Mucosa of stomach (tissue), 1 donor: ENCODE results near the gene VMP1.
"Not testable (repeated sequence)": the region's sequence is repeated elsewhere in the genome, so short reads cannot be mapped to it uniquely, and the experiment has no call there.

Source experiments
- H3K27me3 ChIP-seq: one replicate; pipeline ENCODE4 v1.7.0; 2013; ENCODE audit warnings: mild to moderate bottlenecking, low read length; ENCODE audit not compliant: control insufficient read depth, insufficient read depth
- H3K36me3 ChIP-seq: one replicate; pipeline ENCODE4 v1.7.0; 2013; ENCODE audit warnings: low read length; ENCODE audit not compliant: control insufficient read depth, insufficient read depth
- H3K4me1 ChIP-seq: one replicate; pipeline ENCODE4 v1.7.0; 2013; ENCODE audit warnings: mild to moderate bottlenecking, low read length; ENCODE audit not compliant: control insufficient read depth, insufficient read depth
- H3K4me3 ChIP-seq: one replicate; pipeline ENCODE4 v1.7.0; 2013; ENCODE audit warnings: low read length
- H3K9ac ChIP-seq: one replicate; pipeline ENCODE4 v1.7.0; 2013; ENCODE audit warnings: mild to moderate bottlenecking, low read length, moderate library complexity
- H3K9me3 ChIP-seq: one replicate; pipeline ENCODE4 v1.7.0; 2013; ENCODE audit warnings: mild to moderate bottlenecking, low read length, moderate library complexity; ENCODE audit not compliant: control insufficient read depth
- donor health status: Pancreatic carcinoma.

VMP1 gene

GRCh38 chr17:59828478-59828760, 121.0 kb downstream of the VMP1 start:
- Histone ChIP-seq H3K9me3 (no peaks in the 10 kb centered on the region), H3K4me1 (peaks cover 56% of the 10 kb centered on the region), H3K4me3 (no peak overlapping the region), H3K9ac (peak overlapping the region; percentile 56), H3K27me3 (no peaks in the 10 kb centered on the region), H3K36me3 (no peaks in the 10 kb centered on the region)

- not testable (repeated sequence) for H3K9me3 ChIP-seq, H3K36me3 ChIP-seq, H3K27me3 ChIP-seq
- peak overlapping the region; percentile 56 for H3K9ac ChIP-seq
- H3K4me1 ChIP-seq = peaks cover 56% of the 10 kb centered on the region
- H3K4me3 ChIP-seq = peak overlapping the region; percentile 3
Measured at GRCh38 chr17:59828819-59829216, 121.4 kb downstream of the VMP1 start.

- no peaks in the 10 kb centered on the region for H3K9me3 ChIP-seq
- H3K9ac ChIP-seq = peak overlapping the region; percentile 56
- peak overlapping the region; percentile 3 for H3K4me3 ChIP-seq
- H3K36me3 ChIP-seq = no peaks in the 10 kb centered on the region
- H3K27me3 ChIP-seq = no peaks in the 10 kb centered on the region
- peaks cover 56% of the 10 kb centered on the region for H3K4me1 ChIP-seq
Measured at GRCh38 chr17:59829217-59830006, 122.0 kb downstream of the VMP1 start.

GRCh38 chr17:59830007-59830630, 122.7 kb downstream of the VMP1 start:
- H3K36me3 ChIP-seq = no peaks in the 10 kb centered on the region
- no peaks in the 10 kb centered on the region for H3K27me3 ChIP-seq
- H3K4me1 ChIP-seq = peaks cover 56% of the 10 kb centered on the region
- no peaks in the 10 kb centered on the region for H3K9me3 ChIP-seq
- H3K4me3 ChIP-seq = no peak overlapping the region
- peak overlapping the region; percentile 56 for H3K9ac ChIP-seq

- peaks cover 49% of the 10 kb centered on the region for H3K4me1 ChIP-seq
- no peaks in the 10 kb centered on the region for H3K36me3 ChIP-seq
- no peaks in the 10 kb centered on the region for H3K27me3 ChIP-seq
- no peaks in the 10 kb centered on the region for H3K9me3 ChIP-seq
- no peak overlapping the region for H3K4me3 ChIP-seq
- peak overlapping the region; percentile 40 for H3K9ac ChIP-seq
Measured at GRCh38 chr17:59830846-59831486, 123.5 kb downstream of the VMP1 start.

GRCh38 chr17:59832883-59833379, 125.5 kb downstream of the VMP1 start:
- no peak overlapping the region for H3K4me3 ChIP-seq
- H3K36me3 ChIP-seq = no peaks in the 10 kb centered on the region
- H3K9me3 ChIP-seq = no peaks in the 10 kb centered on the region
- no peaks in the 10 kb centered on the region for H3K27me3 ChIP-seq
- H3K9ac ChIP-seq = no peak overlapping the region
- H3K4me1 ChIP-seq = peaks cover 40% of the 10 kb centered on the region

GRCh38 chr17:59837308-59838051, 130.0 kb downstream of the VMP1 start:
- H3K4me3 ChIP-seq = peak overlapping the region; percentile 97

GRCh38 chr17:59838052-59838916, 130.8 kb downstream of the VMP1 start:
- peaks cover 10% of the 10 kb centered on the region for H3K4me1 ChIP-seq
- H3K36me3 ChIP-seq = peaks cover 29% of the 10 kb centered on the region
- H3K9ac ChIP-seq = peak overlapping the region; percentile 99
- no peaks in the 10 kb centered on the region for H3K9me3 ChIP-seq
- peak overlapping the region; percentile 97 for H3K4me3 ChIP-seq
- no peaks in the 10 kb centered on the region for H3K27me3 ChIP-seq

More at GRCh38 chr17:59837308-59838051, 130.0 kb downstream of the VMP1 start:
- H3K9ac ChIP-seq = peak overlapping the region; percentile 99
- peaks cover 29% of the 10 kb centered on the region for H3K36me3 ChIP-seq
- H3K4me1 ChIP-seq = peaks cover 10% of the 10 kb centered on the region
- H3K9me3 ChIP-seq = no peaks in the 10 kb centered on the region
- H3K27me3 ChIP-seq = no peaks in the 10 kb centered on the region

DNA sequence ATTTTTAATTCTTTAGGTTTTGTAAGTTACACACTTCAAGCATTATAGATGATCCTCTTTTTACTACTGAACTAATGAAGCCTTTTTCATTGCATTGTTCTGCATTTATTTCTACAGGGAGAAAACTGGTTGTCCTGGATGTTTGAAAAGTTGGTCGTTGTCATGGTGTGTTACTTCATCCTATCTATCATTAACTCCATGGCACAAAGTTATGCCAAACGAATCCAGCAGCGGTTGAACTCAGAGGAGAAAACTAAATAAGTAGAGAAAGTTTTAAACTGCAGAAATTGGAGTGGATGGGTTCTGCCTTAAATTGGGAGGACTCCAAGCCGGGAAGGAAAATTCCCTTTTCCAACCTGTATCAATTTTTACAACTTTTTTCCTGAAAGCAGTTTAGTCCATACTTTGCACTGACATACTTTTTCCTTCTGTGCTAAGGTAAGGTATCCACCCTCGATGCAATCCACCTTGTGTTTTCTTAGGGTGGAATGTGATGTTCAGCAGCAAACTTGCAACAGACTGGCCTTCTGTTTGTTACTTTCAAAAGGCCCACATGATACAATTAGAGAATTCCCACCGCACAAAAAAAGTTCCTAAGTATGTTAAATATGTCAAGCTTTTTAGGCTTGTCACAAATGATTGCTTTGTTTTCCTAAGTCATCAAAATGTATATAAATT, 132.3 kb downstream of the VMP1 start:
- Histone ChIP-seq H3K9me3 (no peaks in the 10 kb centered on the region), H3K27me3 (no peaks in the 10 kb centered on the region), H3K4me1 (peaks cover 16% of the 10 kb centered on the region), H3K9ac (peak overlapping the region; percentile 99), H3K4me3 (peak overlapping the region; percentile 97), H3K36me3 (peaks cover 29% of the 10 kb centered on the region)

DNA sequence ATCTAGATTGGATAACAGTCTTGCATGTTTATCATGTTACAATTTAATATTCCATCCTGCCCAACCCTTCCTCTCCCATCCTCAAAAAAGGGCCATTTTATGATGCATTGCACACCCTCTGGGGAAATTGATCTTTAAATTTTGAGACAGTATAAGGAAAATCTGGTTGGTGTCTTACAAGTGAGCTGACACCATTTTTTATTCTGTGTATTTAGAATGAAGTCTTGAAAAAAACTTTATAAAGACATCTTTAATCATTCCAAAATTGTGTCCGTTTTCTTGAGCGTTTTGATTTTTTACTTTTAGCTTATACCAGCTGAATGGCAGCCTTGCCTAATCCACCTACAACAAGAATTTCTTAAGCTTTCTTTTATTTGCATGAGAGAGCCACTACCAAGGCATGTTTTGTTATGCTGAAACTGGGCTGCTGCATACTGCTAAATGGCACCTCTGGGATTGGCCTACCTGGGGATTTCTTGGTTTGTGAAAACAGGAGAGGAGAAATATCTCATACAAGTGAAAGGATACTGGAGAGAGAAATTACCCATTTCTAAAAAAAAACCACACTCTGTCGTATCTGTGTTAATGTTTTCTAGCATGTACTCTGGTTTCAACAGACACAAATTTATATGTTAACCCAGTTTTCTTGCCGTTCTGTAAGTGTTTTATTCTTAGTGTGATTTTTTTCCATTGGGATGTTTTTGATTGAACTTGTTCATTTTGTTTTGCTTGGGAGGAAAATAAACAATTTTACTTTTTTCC, 133.1 kb downstream of the VMP1 start:
- no peaks in the 10 kb centered on the region for H3K9me3 ChIP-seq
- peak overlapping the region; percentile 99 for H3K9ac ChIP-seq
- H3K4me1 ChIP-seq = peaks cover 23% of the 10 kb centered on the region
- H3K27me3 ChIP-seq = no peaks in the 10 kb centered on the region
- H3K36me3 ChIP-seq = peaks cover 29% of the 10 kb centered on the region
- peak overlapping the region; percentile 97 for H3K4me3 ChIP-seq
